ENCODE results near the gene MAP1B.

The MAP1B gene

DNA sequence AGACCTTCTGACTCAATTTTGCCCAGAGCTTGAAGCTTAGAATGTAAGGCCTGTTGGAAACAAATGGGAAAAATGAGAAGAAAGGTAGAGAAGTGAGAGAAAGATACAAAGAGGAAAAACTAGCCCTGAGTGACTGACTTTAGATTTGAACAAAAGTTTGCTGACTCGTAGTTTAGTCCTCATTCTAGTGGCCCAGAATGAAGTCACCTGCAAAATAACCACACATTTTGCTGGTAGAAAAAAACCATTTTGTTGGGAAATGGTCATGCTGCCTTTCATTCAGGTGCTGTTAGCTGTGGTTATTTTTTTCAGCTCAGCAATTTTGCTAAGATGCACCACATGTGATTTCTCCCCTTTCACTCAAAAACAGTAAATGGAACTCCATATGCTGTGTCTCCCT lies 113.8 kb downstream of the MAP1B start:
- TF ChIP-seq, protein P1, sequence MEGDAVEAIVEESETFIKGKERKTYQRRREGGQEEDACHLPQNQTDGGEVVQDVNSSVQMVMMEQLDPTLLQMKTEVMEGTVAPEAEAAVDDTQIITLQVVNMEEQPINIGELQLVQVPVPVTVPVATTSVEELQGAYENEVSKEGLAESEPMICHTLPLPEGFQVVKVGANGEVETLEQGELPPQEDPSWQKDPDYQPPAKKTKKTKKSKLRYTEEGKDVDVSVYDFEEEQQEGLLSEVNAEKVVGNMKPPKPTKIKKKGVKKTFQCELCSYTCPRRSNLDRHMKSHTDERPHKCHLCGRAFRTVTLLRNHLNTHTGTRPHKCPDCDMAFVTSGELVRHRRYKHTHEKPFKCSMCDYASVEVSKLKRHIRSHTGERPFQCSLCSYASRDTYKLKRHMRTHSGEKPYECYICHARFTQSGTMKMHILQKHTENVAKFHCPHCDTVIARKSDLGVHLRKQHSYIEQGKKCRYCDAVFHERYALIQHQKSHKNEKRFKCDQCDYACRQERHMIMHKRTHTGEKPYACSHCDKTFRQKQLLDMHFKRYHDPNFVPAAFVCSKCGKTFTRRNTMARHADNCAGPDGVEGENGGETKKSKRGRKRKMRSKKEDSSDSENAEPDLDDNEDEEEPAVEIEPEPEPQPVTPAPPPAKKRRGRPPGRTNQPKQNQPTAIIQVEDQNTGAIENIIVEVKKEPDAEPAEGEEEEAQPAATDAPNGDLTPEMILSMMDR (IDR thresholded peaks at IDR 0.05; ENCODE audit: insufficient read depth, low read depth, low read length, missing control alignments), result no peak
- H3K4me3 ChIP-seq (ENCODE audit: low read depth, low read length), result no peak overlapping the region
- no peak for DNase-seq (ENCODE audit: low read depth)

DNA sequence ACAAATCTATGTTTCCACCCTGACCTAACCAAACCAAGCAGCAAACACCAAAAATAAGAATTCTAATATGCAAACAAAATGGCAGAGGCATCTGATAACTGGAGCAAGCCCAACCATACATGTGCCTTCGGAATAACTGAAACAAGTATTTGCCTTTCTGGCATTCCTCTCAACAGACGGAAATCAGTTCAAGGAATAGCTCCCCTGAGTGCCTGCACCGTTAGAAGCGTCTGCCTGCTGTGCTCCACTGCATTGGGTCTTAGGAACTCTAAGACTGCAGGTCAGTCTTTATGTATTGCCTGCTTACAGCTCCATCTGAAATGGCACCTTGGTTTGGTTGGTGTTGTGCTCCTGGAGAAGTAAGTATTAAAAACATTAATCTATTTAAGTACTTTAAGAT lies 114.3 kb downstream of the MAP1B start:
- no peak overlapping the region for H3K4me3 ChIP-seq (ENCODE audit: low read depth, low read length)
- no peak for DNase-seq (ENCODE audit: low read depth)
- TF ChIP-seq, protein P1 (IDR thresholded peaks at IDR 0.05; ENCODE audit: insufficient read depth, low read depth, low read length, missing control alignments), result no peak

DNA sequence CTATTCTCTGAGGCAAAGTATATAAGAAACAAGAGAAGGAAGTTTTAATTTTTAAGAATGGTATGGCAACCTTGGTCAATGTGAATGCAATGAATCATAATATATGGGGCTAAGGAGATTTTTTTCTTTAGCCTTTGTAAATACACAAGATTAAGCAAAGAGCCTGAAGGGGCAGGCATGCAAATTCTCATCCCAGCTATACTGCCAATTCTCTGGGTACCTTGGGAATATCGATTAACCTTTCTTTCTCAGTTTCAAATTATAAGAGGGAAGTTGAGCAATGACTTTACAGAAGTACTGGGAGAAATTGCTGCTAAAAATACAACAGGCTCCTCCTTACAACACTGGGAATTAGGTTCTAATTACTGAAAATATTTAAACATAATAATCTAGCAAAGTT lies 115.2 kb downstream of the MAP1B start:
- TF ChIP-seq, protein P1 (IDR thresholded peaks at IDR 0.05; ENCODE audit: insufficient read depth, low read depth, low read length, missing control alignments), result no peak
- no peak overlapping the region for H3K4me3 ChIP-seq (ENCODE audit: low read depth, low read length)
- DNase-seq (ENCODE audit: low read depth), result no peak

DNA sequence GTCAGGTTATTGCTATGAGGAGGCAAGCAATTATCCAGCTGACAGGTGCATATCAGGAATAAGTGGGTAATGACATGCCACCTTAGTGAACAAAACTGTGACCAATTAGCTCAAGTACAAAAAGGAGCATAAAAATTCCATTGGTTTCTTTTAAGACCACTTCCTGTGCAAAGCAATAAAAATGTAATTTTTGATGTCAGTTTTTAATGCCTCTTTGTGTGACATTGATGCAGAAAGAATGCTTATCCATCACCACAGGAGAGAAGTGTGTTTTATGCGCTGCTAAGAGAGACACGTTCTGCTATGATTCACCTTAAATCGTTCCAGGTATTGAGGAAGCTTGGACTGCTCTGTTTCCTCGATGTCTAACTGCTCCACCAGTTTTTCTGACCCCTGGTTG lies 116.1 kb downstream of the MAP1B start:
- TF ChIP-seq, protein P1 (IDR thresholded peaks at IDR 0.05; ENCODE audit: insufficient read depth, low read depth, low read length, missing control alignments), result no peak
- no peak for DNase-seq (ENCODE audit: low read depth)
- no peak overlapping the region for H3K4me3 ChIP-seq (ENCODE audit: low read depth, low read length)

DNA sequence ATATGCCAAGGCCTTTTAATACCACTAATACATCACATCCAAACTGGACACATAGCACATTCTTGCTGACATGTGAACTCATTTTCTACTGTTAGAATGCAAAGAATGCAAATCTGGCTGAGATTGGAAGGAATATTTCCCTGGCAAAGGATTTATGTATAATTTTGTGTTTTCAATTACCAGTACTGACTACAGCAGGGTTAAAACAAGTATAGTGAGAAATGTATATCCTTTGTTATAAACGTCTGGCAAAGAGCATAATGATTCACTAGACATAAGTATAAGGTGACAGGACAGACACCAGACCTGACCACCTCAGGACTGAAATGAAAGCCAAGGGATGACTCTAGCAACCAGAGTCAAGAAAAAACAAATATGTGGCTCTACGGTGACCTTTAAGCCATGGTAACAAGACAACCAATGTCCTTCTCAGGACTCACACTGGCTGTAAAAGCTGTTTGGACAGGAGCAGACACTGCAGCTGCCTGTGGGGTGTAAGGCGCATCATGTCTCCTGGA lies 117.7 kb downstream of the MAP1B start:
- H3K4me3 ChIP-seq (ENCODE audit: low read depth, low read length), result no peak overlapping the region
- DNase-seq (ENCODE audit: low read depth), result no peak
- TF ChIP-seq, protein P1 (IDR thresholded peaks at IDR 0.05; ENCODE audit: insufficient read depth, low read depth, low read length, missing control alignments), result no peak

DNA sequence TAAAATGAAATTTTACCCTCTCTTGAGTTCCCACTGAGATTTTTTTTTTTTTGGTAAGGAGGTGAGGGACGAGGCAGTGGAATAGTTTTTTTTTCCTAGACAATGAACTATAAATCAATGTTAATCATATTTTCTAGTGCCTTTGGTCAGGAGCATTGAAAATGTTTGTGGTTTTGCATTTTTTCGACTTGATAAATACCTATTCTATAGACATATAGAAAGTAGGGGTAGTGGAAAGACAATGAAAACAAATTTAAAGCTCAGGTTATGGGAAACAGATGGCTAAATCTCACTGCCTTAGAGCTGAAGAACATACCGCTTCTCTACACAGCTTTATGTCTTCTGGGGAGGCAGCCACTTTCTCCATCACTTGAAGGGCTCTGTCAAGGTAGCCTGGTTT lies 118.5 kb downstream of the MAP1B start:
- H3K4me3 ChIP-seq (ENCODE audit: low read depth, low read length), result no peak overlapping the region
- no peak for DNase-seq (ENCODE audit: low read depth)
- TF ChIP-seq, protein P1 (IDR thresholded peaks at IDR 0.05; ENCODE audit: insufficient read depth, low read depth, low read length, missing control alignments), result no peak

DNA sequence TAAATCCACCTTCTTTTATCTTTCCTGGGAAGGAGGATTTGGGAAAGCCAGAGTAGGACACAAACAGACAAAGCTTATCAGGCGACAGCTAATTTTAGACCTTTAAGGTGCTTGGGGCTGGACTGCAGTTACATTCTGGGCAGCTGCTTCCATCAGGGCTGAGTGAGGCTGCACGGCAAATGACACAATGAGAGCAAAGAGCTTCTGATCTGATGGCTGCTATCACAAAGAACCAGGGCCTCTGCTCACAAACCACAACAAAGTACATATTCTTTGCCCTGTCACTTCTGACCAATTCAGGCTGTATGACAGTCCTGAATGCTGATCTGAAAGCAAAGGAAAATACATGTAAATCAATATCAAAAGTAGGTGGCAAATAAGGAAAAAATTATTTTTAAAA lies 119.7 kb downstream of the MAP1B start:
- TF ChIP-seq, protein P1 (IDR thresholded peaks at IDR 0.05; ENCODE audit: insufficient read depth, low read depth, low read length, missing control alignments), result no peak
- no peak overlapping the region for H3K4me3 ChIP-seq (ENCODE audit: low read depth, low read length)
- DNase-seq (ENCODE audit: low read depth), result no peak
